Measurements from ENCODE around the gene LRP1. TPM values are rescaled to one million over a fixed set of nuclear protein-coding genes. Genes with fewer than 3 reads are reported as not detected.

Gene LRP1
- total and polyA plus RNA-seq, 8 donors: 108 to 325 (median 138) TPM

GRCh38 chr12:57234233-57234570, 105.9 kb downstream of the LRP1 start:
- Histone ChIP-seq H3K36me3 (peaks cover 0 to 43% of the 10 kb centered on the region in 2 donors), H3K4me3 (no peak overlapping the region), H3K27me3 (peaks cover 17 to 43% of the 10 kb centered on the region in 2 donors), H3K9me3 (no peaks in the 10 kb centered on the region), H3K27ac (no peak overlapping the region), H3K4me1 (peaks cover 12 to 64% of the 10 kb centered on the region in 2 donors)
- ATAC-seq: no peak
- no peak for TF ChIP-seq CTCF (IDR thresholded peaks at IDR 0.05)
- peak in 1 of 4 donors; percentile 7 for DNase-seq
- intact Hi-C loops (cut with DNase I): no loop called here

GRCh38 chr12:57234571-57235016, 106.3 kb downstream of the LRP1 start:
- Histone ChIP-seq H3K36me3 (peaks cover 0 to 43% of the 10 kb centered on the region in 2 donors), H3K4me1 (peaks cover 16 to 65% of the 10 kb centered on the region in 2 donors), H3K27ac (no peak overlapping the region), H3K4me3 (no peak overlapping the region), H3K9me3 (no peaks in the 10 kb centered on the region), H3K27me3 (peaks cover 17 to 47% of the 10 kb centered on the region in 2 donors)
- TF ChIP-seq CTCF (IDR thresholded peaks at IDR 0.05): no peak
- intact Hi-C loops (cut with DNase I): no loop called here
- DNase-seq (no peak), ATAC-seq (no peak)

GRCh38 chr12:57235017-57235727, 106.9 kb downstream of the LRP1 start:
- no peak overlapping the region for H3K27ac ChIP-seq
- H3K9me3 ChIP-seq: no peaks in the 10 kb centered on the region
- H3K4me1 ChIP-seq: peaks cover 20 to 65% of the 10 kb centered on the region in 2 donors
- ATAC-seq: no peak
- intact Hi-C loops (cut with DNase I): no loop called here
- H3K27me3 ChIP-seq: peaks cover 21 to 53% of the 10 kb centered on the region in 2 donors
- no peak overlapping the region for H3K4me3 ChIP-seq
- TF ChIP-seq CTCF (IDR thresholded peaks at IDR 0.05): no peak
- peaks cover 0 to 43% of the 10 kb centered on the region in 2 donors for H3K36me3 ChIP-seq
- DNase-seq: peak in 2 of 4 donors; percentile 72 to 76

- Histone ChIP-seq H3K36me3 (peaks cover 0 to 43% of the 10 kb centered on the region in 2 donors), H3K27ac (no peak overlapping the region), H3K9me3 (no peaks in the 10 kb centered on the region), H3K4me3 (no peak overlapping the region), H3K27me3 (peaks cover 26 to 58% of the 10 kb centered on the region in 2 donors), H3K4me1 (peaks cover 24 to 65% of the 10 kb centered on the region in 2 donors)
- intact Hi-C loops (cut with DNase I): no loop called here
- TF ChIP-seq CTCF (IDR thresholded peaks at IDR 0.05): no peak
- no peak for ATAC-seq
- DNase-seq: peak in 1 of 4 donors; percentile 20
Observed at GRCh38 chr12:57235728-57236131, 107.4 kb downstream of the LRP1 start.

- H3K4me3 ChIP-seq: peak overlapping the region in 1 of 2 donors; percentile 14
- H3K9me3 ChIP-seq: no peaks in the 10 kb centered on the region
- peaks cover 32 to 65% of the 10 kb centered on the region in 2 donors for H3K27me3 ChIP-seq
- peaks cover 27 to 65% of the 10 kb centered on the region in 2 donors for H3K4me1 ChIP-seq
- ATAC-seq: no peak
- peak in 1 of 4 donors; percentile 77 for DNase-seq
- intact Hi-C loops (cut with DNase I): no loop called here
- peaks cover 0 to 39% of the 10 kb centered on the region in 2 donors for H3K36me3 ChIP-seq
- TF ChIP-seq CTCF (IDR thresholded peaks at IDR 0.05): no peak
- H3K27ac ChIP-seq: no peak overlapping the region
Observed at GRCh38 chr12:57236201-57236924, 108.1 kb downstream of the LRP1 start.

All from left lung (tissue), 10 donors.